ENCODE data around the gene GRP.

GRCh38 chr18:59267503-59268126 lies 47.7 kb downstream of the GRP start:
- TF ChIP-seq CTCF (IDR thresholded peaks at IDR 0.05) (no peak), POLR2A (IDR thresholded peaks at IDR 0.05) (no peak)
